GM23338 (cell line): ENCODE data around the gene OSBPL1A.

Source experiments
- CTCF ChIP-seq, 2 experiments: fragments of 200-600 bp in 1 of 2; sonication (generic) in 1 of 2; conservative IDR thresholded peaks; 2 replicates each; pipeline versions ENCODE4 v1.5.1 to v1.6.1; 2016 to 2017; ENCODE audit warnings: antibody characterized with exemption in 2 of 2, low read depth in 2 of 2, mild to moderate bottlenecking in 2 of 2, moderate library complexity in 1 of 2
- EZH2 ChIP-seq: fragments of 200-600 bp; sonication (generic); IDR thresholded peaks from one replicate; pipeline ENCODE4 v1.8.0; 2017; ENCODE audit warnings: antibody characterized with exemption, mild to moderate bottlenecking, low read depth; ENCODE audit not compliant: unreplicated experiment
- EZH2phosphoT487 ChIP-seq: fragments of 200-600 bp; sonication (generic); IDR thresholded peaks from one replicate; pipeline ENCODE4 v1.8.1; 2018; ENCODE audit warnings: antibody characterized with exemption; ENCODE audit not compliant: unreplicated experiment
- POLR2AphosphoS5 ChIP-seq: IDR thresholded peaks from 2 replicates; pipeline ENCODE4 v1.6.1; 2016; ENCODE audit warnings: antibody characterized with exemption, low read depth
- REST ChIP-seq: IDR thresholded peaks from one replicate; pipeline ENCODE4 v1.6.1; 2018; ENCODE audit warnings: antibody characterized with exemption; ENCODE audit not compliant: unreplicated experiment

- TF ChIP-seq CTCF (conservative IDR thresholded peaks at IDR 0.05; ENCODE audit: low read depth in 2 of 2) (no peak), POLR2AphosphoS5 (no peak), REST (no peak), EZH2 (no peak), EZH2phosphoT487 (no peak)
Measured at GRCh38 chr18:24189664-24190346, 207.8 kb downstream of the OSBPL1A start.
